22Rv1 (cell line): ENCODE results near the gene POU2F2.

Experiments used
- ZFX ChIP-seq: fragments of 450-650 bp; IDR thresholded peaks from 2 replicates; pipeline ENCODE4 v1.6.1; 2017; ENCODE audit warnings: antibody characterized with exemption, borderline replicate concordance
- TF ChIP-seq, protein P1 (sequence below): fragments of 450-650 bp; IDR thresholded peaks from 2 replicates; pipeline ENCODE4 v1.5.1; 2017; ENCODE audit warnings: mild to moderate bottlenecking

- TF ChIP-seq, protein P1, sequence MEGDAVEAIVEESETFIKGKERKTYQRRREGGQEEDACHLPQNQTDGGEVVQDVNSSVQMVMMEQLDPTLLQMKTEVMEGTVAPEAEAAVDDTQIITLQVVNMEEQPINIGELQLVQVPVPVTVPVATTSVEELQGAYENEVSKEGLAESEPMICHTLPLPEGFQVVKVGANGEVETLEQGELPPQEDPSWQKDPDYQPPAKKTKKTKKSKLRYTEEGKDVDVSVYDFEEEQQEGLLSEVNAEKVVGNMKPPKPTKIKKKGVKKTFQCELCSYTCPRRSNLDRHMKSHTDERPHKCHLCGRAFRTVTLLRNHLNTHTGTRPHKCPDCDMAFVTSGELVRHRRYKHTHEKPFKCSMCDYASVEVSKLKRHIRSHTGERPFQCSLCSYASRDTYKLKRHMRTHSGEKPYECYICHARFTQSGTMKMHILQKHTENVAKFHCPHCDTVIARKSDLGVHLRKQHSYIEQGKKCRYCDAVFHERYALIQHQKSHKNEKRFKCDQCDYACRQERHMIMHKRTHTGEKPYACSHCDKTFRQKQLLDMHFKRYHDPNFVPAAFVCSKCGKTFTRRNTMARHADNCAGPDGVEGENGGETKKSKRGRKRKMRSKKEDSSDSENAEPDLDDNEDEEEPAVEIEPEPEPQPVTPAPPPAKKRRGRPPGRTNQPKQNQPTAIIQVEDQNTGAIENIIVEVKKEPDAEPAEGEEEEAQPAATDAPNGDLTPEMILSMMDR, result no peak
- no peak for TF ChIP-seq ZFX
Measured at GRCh38 chr19:42149447-42150202, 17.4 kb upstream of the POU2F2 start.
